NOMO-1 treated with DMSO at 0.1 percent for 48 hours (cell line): ENCODE measurements around the gene TRIM41.
"Not testable (repeated sequence)": the region's sequence is repeated elsewhere in the genome, so short reads cannot be mapped to it uniquely, and the experiment has no call there.

Source experiments
- DNase-seq: peaks from one replicate; lab custom pipeline; 2025; ENCODE audit not compliant: unreplicated experiment; lab: John Stamatoyannopoulos, UW

TRIM41 gene

DNA sequence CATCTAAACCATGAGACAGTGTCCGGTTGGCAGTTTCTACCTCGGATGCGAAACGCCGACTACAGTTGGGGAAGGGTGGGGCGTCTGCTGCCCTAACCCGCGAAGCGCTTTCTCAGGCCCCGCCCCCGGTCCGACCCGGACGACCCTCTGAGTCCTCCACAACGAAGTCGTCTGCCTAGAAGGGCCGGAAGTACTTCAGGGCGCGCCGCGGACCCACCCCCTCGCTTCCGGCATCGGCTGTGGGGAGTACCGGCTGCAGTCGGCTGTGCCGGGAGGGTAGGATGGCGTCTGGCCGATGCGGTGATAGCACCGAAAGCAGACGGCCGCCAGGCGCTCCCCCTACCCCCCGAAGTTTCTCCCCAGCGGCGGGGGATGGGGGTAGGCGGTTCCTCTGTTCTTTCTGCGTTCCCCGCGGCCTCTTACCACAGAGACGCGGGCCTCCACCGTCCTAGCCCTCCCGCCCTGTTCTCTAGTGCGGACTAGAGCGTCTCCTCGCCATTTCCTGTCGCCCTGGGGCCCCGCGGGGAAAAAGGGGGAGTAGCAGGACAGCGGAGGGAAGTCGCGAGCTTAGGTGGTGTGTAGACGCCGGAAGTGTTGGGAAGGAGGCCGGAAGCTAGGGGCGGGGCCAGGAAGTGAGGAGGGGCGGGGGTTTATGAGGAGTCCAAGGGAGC, at the start of gene TRIM41:
TRIM41 (plus strand) TSS at position 224 of the 671 bp plus-strand sequence. CDS start 719 bp downstream, outside the sequence.
- DNase-seq = no peak

DNA sequence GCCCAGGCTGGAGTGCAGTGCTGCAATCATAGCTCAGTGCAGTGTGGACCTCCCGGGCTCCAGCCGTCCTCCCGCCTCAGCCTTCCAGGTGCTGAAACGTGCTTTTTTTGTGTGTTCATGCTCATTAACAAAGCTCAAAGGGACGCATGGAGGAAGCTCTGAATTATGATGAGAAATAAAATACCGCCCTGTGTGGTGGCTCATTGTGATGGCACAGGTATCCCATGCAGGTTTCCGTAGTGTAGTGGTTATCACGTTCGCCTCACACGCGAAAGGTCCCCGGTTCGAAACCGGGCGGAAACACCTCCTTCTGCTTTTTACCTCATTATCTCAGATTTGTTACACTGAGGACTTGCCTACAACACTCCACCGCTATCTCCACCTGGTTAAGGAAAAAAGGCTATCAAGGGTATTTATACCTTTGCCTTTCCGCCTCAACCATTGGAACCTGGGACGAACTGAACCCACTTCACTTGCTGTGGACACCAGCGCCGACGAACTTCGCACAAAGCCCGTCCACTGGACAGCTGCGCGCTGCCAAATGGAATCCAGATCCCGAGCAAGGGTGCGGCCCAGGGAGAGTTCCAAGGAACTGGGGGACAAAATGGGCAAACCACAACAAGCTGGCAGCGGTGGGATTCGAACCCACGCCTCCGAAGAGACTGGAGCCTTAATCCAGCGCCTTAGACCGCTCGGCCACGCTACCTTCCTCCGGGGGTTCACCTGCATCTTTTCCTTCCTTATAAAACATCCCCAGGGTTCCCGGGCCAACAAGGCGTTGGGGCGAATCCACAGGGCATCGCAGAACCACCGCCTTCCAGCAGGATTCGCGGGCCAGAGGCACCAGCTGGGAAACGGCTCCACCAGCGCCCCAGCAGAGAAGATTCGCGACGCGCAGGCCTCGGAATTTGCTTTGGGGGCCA, 49.4 kb upstream of the TRIM41 start:
- DNase-seq = no peak

DNA sequence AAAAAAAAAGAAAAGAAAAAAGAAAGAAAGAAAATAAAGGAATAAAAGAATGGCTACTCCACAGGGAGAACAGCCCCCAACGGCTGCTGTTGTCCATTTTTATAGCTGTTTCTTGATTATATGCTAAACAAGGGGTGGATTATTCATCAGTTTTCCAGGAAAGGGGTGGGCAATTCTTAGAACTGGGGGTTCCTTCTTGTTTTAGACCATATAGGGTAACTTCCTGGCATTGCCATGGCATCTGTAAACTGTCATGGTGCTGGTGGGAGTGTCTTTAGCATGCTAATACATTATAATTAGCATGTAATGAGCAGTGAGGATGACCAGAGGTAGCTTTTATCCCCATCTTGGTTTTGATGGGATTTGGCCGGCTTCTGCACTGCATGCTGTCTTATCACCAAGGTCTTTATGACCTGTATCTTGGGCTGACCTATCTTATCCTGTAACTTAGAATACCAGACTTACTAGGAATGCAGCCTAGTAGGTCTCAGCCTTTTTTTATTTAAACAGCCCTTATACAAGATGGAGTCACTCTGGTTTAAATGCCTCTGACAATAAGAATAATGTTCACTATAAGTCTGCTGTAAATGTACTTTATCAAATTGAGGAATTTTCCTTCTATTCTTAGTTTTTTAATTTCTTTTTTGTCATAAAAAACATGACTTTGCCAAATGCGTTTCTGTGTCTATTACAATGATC, 46.7 kb upstream of the TRIM41 start:
- no peak for DNase-seq

DNA sequence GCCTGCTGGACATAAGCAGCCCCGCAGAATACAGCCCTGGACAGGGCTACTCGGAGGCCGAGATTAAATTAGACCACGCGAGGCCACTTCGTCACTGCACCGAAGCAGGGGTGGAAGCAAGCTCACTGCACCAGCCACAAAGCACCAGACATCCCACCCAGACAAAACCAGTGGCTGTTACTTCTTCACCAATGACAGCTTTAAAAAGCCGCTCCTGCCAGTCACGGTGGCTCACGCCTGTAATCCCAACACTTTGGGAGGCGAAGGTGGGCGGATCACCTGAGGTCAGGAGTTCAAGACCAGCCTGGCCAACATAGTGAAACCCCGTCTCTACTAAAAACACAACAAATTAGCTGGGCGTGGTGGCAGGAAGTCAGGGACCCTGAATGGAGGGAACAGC, 45.5 kb upstream of the TRIM41 start:
- not testable (repeated sequence) for DNase-seq

- no peak for DNase-seq
Observed at GRCh38 chr5:181181650-181182565, 41.2 kb upstream of the TRIM41 start.

- no peak for DNase-seq
Observed at GRCh38 chr5:181182651-181183050, 40.4 kb upstream of the TRIM41 start.

DNA sequence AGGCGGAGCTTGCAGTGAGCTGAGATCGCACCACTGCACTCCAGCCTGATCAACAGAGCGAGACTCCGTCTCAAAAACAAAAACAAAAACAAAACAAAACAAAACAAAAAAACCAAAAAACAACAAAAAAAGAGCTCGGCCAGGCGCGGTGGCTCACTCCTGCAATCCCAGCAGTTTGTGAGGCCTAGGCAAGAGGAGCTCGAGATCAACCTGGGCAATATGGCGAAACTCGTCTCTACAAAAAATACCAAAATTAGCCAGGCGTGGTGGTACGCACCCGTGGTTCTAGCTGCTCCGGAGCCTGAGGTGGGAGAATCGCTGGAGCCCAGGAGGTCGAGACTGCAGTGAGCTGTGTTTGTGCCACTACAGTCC, 38.2 kb upstream of the TRIM41 start:
- no peak for DNase-seq

GRCh38 chr5:181185560-181185959, 37.5 kb upstream of the TRIM41 start:
- DNase-seq = no peak

DNA sequence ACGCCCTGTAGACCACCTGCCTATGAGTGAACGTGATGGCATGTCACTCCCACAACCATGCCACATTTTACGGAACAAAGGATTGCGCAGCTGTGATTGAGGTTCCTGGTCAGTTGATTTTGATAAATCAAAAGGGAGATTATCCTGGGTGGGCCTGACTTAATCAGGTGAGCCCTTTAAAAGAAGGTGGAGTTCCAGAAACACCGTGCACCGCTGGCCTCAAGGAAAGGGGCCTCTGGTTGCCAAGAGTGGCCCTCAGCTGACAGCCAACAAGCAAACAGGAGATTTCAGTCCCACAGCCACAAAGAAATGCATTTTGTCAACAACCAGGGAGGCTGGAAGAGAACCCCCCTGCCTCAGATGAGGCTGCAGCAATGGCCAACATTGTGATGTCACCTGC, 37.1 kb upstream of the TRIM41 start:
- no peak for DNase-seq

DNA sequence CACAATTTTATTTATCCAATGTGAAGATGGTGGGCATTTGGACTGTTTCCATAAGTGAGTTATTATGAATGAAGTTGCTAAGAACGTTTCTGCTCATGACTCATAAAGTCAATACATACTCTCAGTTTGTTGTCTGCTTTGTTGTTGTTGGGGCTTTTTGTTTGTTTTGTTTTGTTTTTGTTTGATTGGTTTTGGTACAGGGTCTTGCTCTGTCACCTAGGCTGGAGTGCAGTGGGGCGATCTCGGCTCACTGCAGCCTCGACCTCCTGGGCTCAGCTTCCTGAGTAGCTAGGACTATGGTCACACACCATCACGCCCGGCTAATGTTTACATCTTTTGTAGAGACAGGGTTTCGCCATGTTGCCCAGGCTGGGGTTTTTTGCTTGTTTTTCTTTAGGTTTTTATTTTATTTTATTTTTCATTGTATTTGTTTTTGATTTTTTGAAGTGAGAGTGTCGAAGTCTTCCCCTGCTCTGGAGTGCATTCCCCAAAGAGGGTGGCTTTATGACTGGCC, 36.0 kb upstream of the TRIM41 start:
- DNase-seq = no peak

- no peak for DNase-seq
Observed at GRCh38 chr5:181187500-181188213, 35.4 kb upstream of the TRIM41 start.

- no peak for DNase-seq
Observed at GRCh38 chr5:181188700-181189362, 34.2 kb upstream of the TRIM41 start.

GRCh38 chr5:181189363-181189961, 33.6 kb upstream of the TRIM41 start:
- no peak for DNase-seq

GRCh38 chr5:181189962-181190710, 32.9 kb upstream of the TRIM41 start:
- DNase-seq = no peak

DNA sequence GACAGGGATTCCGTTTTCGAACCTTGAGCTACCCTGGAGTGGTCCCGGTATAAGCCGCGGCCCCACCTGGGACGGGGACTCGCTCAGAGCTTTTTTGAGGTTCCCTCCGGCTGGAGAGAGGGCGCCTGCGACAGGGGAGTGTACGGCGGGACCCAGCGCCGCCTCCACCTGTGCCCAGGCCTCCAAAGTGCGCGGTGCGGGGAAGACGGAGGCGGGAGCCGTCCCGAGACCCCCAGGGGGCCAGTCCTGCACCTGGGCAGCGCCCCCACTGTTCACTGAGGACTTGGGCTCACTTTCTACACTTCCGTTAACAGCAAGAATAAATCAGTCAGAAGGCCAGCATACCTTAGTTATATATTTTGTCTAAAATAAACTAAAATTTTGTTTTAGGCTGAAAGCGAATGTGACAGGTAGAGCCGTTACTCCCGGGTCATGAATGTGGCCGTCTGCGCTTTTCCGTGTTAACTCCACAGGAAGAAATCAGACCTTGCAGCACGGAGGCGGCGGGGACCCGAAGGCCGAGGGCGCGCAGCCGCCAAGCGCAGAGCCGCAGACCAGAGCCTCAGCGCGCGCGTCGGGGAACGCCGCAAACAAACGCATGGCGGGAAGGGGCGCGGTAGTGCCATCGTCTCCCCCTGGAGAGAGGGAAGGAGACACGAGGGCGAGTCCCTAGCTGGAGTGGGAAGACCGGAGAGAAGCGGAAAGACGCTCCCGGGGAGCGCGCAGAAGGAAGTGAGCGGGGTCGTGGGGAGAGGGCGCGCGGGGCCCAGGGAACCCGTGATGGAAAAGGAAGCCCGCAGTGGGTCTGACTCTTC, 32.2 kb upstream of the TRIM41 start:
- DNase-seq = no peak

GRCh38 chr5:181191526-181192336, 31.4 kb upstream of the TRIM41 start:
- no peak for DNase-seq
